Prostate gland (tissue), 2 donors: Measurements from ENCODE around the gene TLR6.

Source experiments
- POLR2A ChIP-seq: fragments of 450-650 bp; IDR thresholded peaks from one replicate; pipeline ENCODE4 v1.6.1; 2016; ENCODE audit warnings: antibody characterized with exemption, mild to moderate bottlenecking
- TF ChIP-seq, protein P1 (sequence below), 4 experiments: fragments of 200-600 bp in 2 of 4; fragments of 450-650 bp in 2 of 4; sonication (generic) in 2 of 4; IDR thresholded peaks; 1 replicate in 3 of 4; 2 replicates in 1 of 4; pipeline ENCODE4 v1.5.1; 2016 to 2019; ENCODE audit warnings: antibody characterized with exemption in 4 of 4, mild to moderate bottlenecking in 2 of 4, moderate library complexity in 2 of 4

DNA sequence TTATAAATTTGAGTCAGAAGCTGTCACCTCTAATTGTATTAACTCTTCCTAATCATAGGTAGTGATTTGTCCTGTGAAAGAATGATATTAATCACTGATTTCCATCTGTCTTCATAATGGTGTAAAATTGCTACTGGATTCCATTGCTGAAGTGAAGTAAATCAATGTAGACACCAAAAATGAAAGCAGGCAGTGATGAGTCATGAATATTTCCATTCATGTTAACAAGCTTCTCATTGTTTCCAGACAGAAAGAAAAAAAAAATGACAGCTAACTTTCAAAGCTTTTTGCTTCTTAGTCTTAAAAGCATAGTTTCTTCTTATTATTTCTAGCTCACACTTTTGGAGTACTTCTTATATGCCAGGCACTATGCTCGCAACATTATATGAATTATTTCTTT is 32.5 kb upstream of the TLR6 start:
- TF ChIP-seq, protein P1, sequence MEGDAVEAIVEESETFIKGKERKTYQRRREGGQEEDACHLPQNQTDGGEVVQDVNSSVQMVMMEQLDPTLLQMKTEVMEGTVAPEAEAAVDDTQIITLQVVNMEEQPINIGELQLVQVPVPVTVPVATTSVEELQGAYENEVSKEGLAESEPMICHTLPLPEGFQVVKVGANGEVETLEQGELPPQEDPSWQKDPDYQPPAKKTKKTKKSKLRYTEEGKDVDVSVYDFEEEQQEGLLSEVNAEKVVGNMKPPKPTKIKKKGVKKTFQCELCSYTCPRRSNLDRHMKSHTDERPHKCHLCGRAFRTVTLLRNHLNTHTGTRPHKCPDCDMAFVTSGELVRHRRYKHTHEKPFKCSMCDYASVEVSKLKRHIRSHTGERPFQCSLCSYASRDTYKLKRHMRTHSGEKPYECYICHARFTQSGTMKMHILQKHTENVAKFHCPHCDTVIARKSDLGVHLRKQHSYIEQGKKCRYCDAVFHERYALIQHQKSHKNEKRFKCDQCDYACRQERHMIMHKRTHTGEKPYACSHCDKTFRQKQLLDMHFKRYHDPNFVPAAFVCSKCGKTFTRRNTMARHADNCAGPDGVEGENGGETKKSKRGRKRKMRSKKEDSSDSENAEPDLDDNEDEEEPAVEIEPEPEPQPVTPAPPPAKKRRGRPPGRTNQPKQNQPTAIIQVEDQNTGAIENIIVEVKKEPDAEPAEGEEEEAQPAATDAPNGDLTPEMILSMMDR (IDR thresholded peaks at IDR 0.05), result no peak
- no peak for TF ChIP-seq POLR2A
